ENCODE data around the gene ADAMTS8. TPM values are rescaled to one million over a fixed set of nuclear protein-coding genes. Genes with fewer than 3 reads are reported as not detected.

The ADAMTS8 gene
- polyA plus RNA-seq, 2 donors = 2.2 to 3.1 TPM

DNA sequence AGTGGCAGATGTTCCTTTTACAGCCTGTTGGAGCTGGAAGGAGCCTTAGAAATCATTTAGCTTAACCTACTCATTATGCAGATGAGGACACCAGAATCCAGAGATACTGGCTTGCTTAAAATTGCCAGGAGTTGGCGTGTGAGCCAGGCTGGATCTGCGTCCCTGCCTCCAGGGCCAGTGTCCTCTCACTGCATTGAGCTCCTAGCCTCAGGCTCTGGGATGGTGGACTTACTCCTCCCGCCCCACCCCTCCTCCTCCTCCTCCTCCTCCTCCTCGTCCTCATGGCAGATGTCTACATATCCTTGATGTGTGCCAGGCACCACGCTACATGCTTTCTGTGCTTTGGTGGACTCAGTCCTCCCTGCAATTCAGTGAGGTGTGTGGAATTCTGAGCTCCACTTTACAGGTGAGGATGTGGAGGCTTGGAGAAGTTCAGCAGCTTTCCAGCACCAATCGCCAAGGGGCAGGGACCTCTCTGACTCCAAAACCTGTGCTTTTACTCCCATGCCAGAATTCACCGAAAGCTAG is 44.1 kb upstream of the ADAMTS8 start:
- Histone ChIP-seq H3K36me3 (ENCODE audit: control insufficient read depth in 2 of 2, insufficient read depth in 2 of 2, low read length in 1 of 2) (peaks cover 0 to 9% of the 10 kb centered on the region in 2 donors), H3K4me1 (ENCODE audit: control insufficient read depth in 2 of 2, insufficient read depth in 2 of 2, low read length in 1 of 2) (no peaks in the 10 kb centered on the region), H3K4me3 (ENCODE audit: low read depth in 1 of 2, low read length in 2 of 2) (no peak overlapping the region), H3K27ac (ENCODE audit: low read depth in 2 of 2, low read length in 1 of 2) (no peak overlapping the region), H3K9me3 (ENCODE audit: control insufficient read depth in 2 of 2, insufficient read depth in 1 of 2, low read depth in 1 of 2, low read length in 1 of 2) (no peaks in the 10 kb centered on the region), H3K27me3 (ENCODE audit: control insufficient read depth in 1 of 2, insufficient read depth in 2 of 2, low read length in 2 of 2) (no peaks in the 10 kb centered on the region)
- WGBS, 2 donors = 89 to 94% methylated on average over 7 of the region's 7 CpGs

DNA sequence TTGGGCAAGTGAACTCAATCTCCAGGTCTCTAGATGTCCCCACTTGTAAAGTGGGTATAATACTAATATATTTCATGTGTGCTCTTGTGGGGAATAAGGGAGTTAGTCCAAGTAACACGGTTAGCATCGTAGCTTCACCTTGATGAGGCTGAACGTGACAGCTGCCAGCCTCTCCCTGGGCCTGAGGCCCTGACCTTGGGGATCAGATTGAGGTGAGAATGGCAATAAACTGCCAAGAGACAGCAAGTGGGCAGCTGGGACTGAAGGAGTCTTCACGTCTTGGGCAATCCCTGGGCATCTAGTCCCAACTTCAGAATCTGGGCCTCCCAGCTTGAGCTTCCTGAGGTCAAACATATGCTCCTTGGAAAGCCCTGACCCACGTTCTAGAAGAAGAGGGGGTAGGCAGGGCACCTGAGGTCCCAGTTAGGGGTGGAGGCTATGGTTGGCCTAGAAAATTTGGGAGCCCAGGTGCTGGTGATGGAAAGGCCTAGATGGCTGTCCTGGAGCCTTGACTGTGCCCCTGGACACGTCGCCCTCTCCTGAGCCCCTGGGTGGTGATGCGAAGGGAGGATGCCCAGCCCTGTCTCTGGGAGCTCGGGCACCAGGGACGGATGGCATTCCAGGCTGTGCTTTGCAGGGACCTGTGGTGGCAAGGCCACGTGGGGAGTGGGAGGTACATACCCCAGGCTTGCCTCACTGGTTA is 43.5 kb upstream of the ADAMTS8 start:
- no peaks in the 10 kb centered on the region for H3K4me1 ChIP-seq (ENCODE audit: control insufficient read depth in 2 of 2, insufficient read depth in 2 of 2, low read length in 1 of 2)
- H3K9me3 ChIP-seq (ENCODE audit: control insufficient read depth in 2 of 2, insufficient read depth in 1 of 2, low read depth in 1 of 2, low read length in 1 of 2) = no peaks in the 10 kb centered on the region
- no peaks in the 10 kb centered on the region for H3K27me3 ChIP-seq (ENCODE audit: control insufficient read depth in 1 of 2, insufficient read depth in 2 of 2, low read length in 2 of 2)
- no peak overlapping the region for H3K27ac ChIP-seq (ENCODE audit: low read depth in 2 of 2, low read length in 1 of 2)
- H3K36me3 ChIP-seq (ENCODE audit: control insufficient read depth in 2 of 2, insufficient read depth in 2 of 2, low read length in 1 of 2) = peaks cover 0 to 9% of the 10 kb centered on the region in 2 donors
- H3K4me3 ChIP-seq (ENCODE audit: low read depth in 1 of 2, low read length in 2 of 2) = no peak overlapping the region
- 90 to 92% methylated on average over 11 of the region's 11 CpGs for WGBS, 2 donors

DNA sequence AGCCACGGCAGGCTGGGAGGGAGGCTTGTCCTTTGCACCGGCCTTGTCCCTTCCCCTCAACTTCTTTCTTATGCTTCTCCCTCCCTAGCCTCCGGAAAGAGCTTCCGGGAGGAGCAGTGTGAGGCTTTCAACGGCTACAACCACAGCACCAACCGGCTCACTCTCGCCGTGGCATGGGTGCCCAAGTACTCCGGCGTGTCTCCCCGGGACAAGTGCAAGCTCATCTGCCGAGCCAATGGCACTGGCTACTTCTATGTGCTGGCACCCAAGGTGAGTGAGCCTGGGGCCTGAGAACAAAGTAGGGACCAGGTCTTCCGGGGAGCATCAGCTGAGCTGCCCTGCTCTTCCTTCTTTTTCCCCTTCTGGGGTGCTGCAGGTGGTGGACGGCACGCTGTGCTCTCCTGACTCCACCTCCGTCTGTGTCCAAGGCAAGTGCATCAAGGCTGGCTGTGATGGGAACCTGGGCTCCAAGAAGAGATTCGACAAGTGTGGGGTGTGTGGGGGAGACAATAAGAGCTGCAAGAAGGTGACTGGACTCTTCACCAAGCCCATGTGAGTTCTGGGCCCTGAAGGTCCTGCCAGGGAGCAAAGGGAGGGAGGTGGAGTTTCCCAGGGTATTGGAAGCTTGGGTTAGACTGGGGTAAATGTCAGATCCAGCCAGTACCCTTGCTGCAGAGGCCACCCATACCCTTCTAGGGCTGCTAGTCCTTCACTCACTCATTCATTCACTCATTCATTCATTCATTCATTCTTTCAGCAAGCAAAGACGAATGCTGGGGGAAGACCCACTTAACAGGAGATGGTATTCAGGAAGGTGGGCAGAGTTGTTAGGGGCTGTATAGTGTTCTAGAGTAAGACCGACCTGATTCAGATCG is 42.7 kb upstream of the ADAMTS8 start:
- Histone ChIP-seq H3K4me3 (ENCODE audit: low read depth in 1 of 2, low read length in 2 of 2) (no peak overlapping the region), H3K9me3 (ENCODE audit: control insufficient read depth in 2 of 2, insufficient read depth in 1 of 2, low read depth in 1 of 2, low read length in 1 of 2) (no peaks in the 10 kb centered on the region), H3K4me1 (ENCODE audit: control insufficient read depth in 2 of 2, insufficient read depth in 2 of 2, low read length in 1 of 2) (no peaks in the 10 kb centered on the region), H3K27ac (ENCODE audit: low read depth in 2 of 2, low read length in 1 of 2) (no peak overlapping the region), H3K27me3 (ENCODE audit: control insufficient read depth in 1 of 2, insufficient read depth in 2 of 2, low read length in 2 of 2) (no peaks in the 10 kb centered on the region), H3K36me3 (ENCODE audit: control insufficient read depth in 2 of 2, insufficient read depth in 2 of 2, low read length in 1 of 2) (peaks cover 0 to 9% of the 10 kb centered on the region in 2 donors)
- WGBS, 2 donors = 92 to 93% methylated on average over 20 of the region's 20 CpGs

DNA sequence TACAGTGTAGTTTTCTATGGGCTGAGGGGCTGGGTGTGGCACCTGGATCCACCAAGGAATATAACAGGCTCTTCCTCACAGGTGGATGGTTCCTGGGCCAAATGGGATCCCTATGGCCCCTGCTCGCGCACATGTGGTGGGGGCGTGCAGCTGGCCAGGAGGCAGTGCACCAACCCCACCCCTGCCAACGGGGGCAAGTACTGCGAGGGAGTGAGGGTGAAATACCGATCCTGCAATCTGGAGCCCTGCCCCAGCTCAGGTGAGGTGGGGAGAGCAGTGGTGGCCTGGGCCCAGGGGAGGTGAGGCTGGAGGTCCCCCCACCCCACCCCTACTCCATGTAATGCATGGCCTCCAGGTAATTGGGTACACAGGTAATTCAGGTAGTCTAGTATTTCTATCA is 40.8 kb upstream of the ADAMTS8 start:
- H3K27me3 ChIP-seq (ENCODE audit: control insufficient read depth in 1 of 2, insufficient read depth in 2 of 2, low read length in 2 of 2) = no peaks in the 10 kb centered on the region

DNA sequence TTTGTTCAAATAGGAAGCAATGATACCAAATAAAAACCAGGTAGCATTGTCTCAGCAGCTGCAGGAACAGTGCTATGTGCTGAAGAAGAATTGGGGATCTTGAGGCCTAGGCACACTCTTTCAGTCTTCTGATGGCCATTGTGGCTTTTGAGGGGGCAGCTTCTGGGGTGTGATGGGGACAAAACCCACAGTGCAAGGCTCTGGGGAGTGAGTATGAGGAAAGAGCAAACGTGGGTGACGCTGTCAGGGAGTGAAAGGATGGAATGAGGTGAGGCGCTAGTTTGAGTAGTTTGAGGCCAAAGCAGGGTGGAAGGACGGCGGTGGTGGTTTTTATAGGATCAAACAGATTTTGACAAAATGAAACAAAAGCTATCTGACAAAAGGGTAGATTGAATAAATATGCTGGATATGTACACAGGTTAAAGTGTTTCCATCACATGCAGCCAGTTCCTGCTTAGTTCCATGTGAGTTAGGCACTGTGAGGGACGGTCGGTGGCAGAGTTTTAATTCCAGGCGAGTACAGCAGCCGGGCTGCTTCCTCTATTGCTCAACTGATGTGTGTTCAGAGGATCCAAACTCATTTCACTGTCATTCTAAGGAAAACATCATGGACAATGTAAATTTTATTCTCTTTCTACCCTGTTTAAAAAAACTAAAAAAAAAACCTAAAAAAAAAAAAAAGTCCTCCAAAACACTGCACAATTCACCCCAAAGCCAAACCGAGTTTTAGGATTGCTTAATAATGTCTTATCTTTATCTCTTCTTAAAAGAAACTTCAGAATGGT is 38.9 kb upstream of the ADAMTS8 start:
- H3K4me3 ChIP-seq (ENCODE audit: low read depth in 1 of 2, low read length in 2 of 2) = no peak overlapping the region
- H3K27ac ChIP-seq (ENCODE audit: low read depth in 2 of 2, low read length in 1 of 2) = no peak overlapping the region
- H3K4me1 ChIP-seq (ENCODE audit: control insufficient read depth in 2 of 2, insufficient read depth in 2 of 2, low read length in 1 of 2) = no peaks in the 10 kb centered on the region
- H3K27me3 ChIP-seq (ENCODE audit: control insufficient read depth in 1 of 2, insufficient read depth in 2 of 2, low read length in 2 of 2) = no peaks in the 10 kb centered on the region
- WGBS, 2 donors = 82 to 85% methylated on average over 10 of the region's 10 CpGs
- H3K36me3 ChIP-seq (ENCODE audit: control insufficient read depth in 2 of 2, insufficient read depth in 2 of 2, low read length in 1 of 2) = peaks cover 0 to 11% of the 10 kb centered on the region in 2 donors
- H3K9me3 ChIP-seq (ENCODE audit: control insufficient read depth in 2 of 2, insufficient read depth in 1 of 2, low read depth in 1 of 2, low read length in 1 of 2) = no peaks in the 10 kb centered on the region

More for the DNA sequence above, 40.8 kb upstream of the ADAMTS8 start:
- Histone ChIP-seq H3K4me1 (ENCODE audit: control insufficient read depth in 2 of 2, insufficient read depth in 2 of 2, low read length in 1 of 2) (no peaks in the 10 kb centered on the region), H3K27ac (ENCODE audit: low read depth in 2 of 2, low read length in 1 of 2) (no peak overlapping the region), H3K4me3 (ENCODE audit: low read depth in 1 of 2, low read length in 2 of 2) (no peak overlapping the region), H3K36me3 (ENCODE audit: control insufficient read depth in 2 of 2, insufficient read depth in 2 of 2, low read length in 1 of 2) (peaks cover 0 to 9% of the 10 kb centered on the region in 2 donors), H3K9me3 (ENCODE audit: control insufficient read depth in 2 of 2, insufficient read depth in 1 of 2, low read depth in 1 of 2, low read length in 1 of 2) (no peaks in the 10 kb centered on the region)
- WGBS, 2 donors = 92 to 99% methylated on average over 6 of the region's 6 CpGs

DNA sequence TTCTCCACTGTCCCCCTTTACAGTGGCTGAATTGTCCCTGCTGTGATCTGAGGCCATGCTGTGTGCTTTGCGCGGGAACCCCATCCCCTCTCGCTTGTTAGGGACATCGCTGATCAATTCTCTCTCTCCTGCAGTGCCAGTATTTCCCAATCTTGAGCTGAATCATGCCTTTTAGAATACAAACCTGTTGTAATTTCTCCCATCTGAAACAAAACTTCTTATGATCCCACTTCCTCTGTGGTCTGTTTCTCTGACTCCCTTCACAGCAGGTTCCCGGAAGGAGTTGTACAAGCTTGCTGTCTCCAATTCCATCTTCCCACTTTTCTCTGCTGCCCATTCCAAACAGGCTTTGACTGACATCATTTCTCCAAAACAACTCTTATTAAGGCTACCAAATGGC is 36.9 kb upstream of the ADAMTS8 start:
- Histone ChIP-seq H3K36me3 (ENCODE audit: control insufficient read depth in 2 of 2, insufficient read depth in 2 of 2, low read length in 1 of 2) (peaks cover 0 to 9% of the 10 kb centered on the region in 2 donors), H3K27ac (ENCODE audit: low read depth in 2 of 2, low read length in 1 of 2) (no peak overlapping the region)

DNA sequence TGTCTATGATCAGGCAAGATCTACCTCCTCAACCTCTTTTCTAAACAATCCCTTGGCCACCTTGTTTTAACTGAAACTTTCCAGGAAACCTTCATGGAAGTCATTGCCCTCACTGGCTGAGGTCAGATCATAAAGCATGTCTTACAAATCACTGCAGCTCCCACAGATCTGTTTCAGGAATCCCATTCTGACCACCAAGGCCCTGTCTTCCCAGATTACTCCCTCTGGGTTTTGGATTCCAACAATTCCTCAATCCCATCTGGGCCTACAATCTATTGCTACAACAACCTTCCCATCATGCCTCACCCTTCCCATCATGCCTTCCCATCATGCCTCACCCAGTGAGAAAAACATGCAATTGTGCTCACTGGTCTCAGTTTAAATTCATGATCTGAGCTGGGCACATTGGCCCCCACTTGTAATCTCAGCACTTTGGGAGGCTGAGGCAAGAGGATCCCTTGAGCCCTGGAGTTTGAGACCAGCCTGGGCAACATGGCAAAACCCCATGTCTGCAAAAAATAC is 35.9 kb upstream of the ADAMTS8 start:
- Histone ChIP-seq H3K27me3 (ENCODE audit: control insufficient read depth in 1 of 2, insufficient read depth in 2 of 2, low read length in 2 of 2) (no peaks in the 10 kb centered on the region), H3K27ac (ENCODE audit: low read depth in 2 of 2, low read length in 1 of 2) (no peak overlapping the region), H3K4me1 (ENCODE audit: control insufficient read depth in 2 of 2, insufficient read depth in 2 of 2, low read length in 1 of 2) (no peaks in the 10 kb centered on the region), H3K9me3 (ENCODE audit: control insufficient read depth in 2 of 2, insufficient read depth in 1 of 2, low read depth in 1 of 2, low read length in 1 of 2) (no peaks in the 10 kb centered on the region), H3K36me3 (ENCODE audit: control insufficient read depth in 2 of 2, insufficient read depth in 2 of 2, low read length in 1 of 2) (peaks cover 0 to 9% of the 10 kb centered on the region in 2 donors), H3K4me3 (ENCODE audit: low read depth in 1 of 2, low read length in 2 of 2) (no peak overlapping the region)

More for the DNA sequence above, 36.9 kb upstream of the ADAMTS8 start:
- H3K4me3 ChIP-seq (ENCODE audit: low read depth in 1 of 2, low read length in 2 of 2) = no peak overlapping the region
- no peaks in the 10 kb centered on the region for H3K4me1 ChIP-seq (ENCODE audit: control insufficient read depth in 2 of 2, insufficient read depth in 2 of 2, low read length in 1 of 2)
- no peaks in the 10 kb centered on the region for H3K27me3 ChIP-seq (ENCODE audit: control insufficient read depth in 1 of 2, insufficient read depth in 2 of 2, low read length in 2 of 2)
- H3K9me3 ChIP-seq (ENCODE audit: control insufficient read depth in 2 of 2, insufficient read depth in 1 of 2, low read depth in 1 of 2, low read length in 1 of 2) = no peaks in the 10 kb centered on the region
- WGBS, 2 donors = 91 to 94% methylated on average over 5 of the region's 5 CpGs

DNA sequence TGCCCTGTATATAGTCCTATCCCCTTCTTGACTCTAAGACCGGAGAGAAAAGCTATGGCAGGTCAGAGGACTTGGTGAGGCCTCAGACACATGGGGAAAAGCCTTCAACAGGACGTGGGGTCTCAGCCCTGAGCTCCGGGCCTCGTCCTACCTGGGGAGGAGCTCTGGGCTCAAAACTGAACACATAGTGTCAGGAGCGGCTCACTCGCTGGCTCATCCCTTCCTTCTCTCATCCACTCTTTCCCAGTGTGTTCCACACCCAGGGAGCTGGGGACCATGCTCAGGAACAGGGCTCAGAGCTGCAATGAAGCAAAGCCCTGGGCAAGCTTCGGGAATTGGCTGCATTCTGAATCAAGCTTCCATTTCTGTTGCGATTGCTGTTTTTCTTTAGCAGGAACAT is 34.5 kb upstream of the ADAMTS8 start:
- Histone ChIP-seq H3K4me1 (ENCODE audit: control insufficient read depth in 2 of 2, insufficient read depth in 2 of 2, low read length in 1 of 2) (no peaks in the 10 kb centered on the region), H3K27ac (ENCODE audit: low read depth in 2 of 2, low read length in 1 of 2) (no peak overlapping the region), H3K9me3 (ENCODE audit: control insufficient read depth in 2 of 2, insufficient read depth in 1 of 2, low read depth in 1 of 2, low read length in 1 of 2) (no peaks in the 10 kb centered on the region), H3K36me3 (ENCODE audit: control insufficient read depth in 2 of 2, insufficient read depth in 2 of 2, low read length in 1 of 2) (peaks cover 0 to 9% of the 10 kb centered on the region in 2 donors), H3K27me3 (ENCODE audit: control insufficient read depth in 1 of 2, insufficient read depth in 2 of 2, low read length in 2 of 2) (no peaks in the 10 kb centered on the region), H3K4me3 (ENCODE audit: low read depth in 1 of 2, low read length in 2 of 2) (no peak overlapping the region)
- 88% methylated on average over 7 to 8 of the region's 8 CpGs for WGBS, 2 donors
